Neural crest cell (in vitro differentiated cells): ENCODE data around the gene PIGN. TPM values are rescaled to one million over a fixed set of nuclear protein-coding genes. Genes with fewer than 3 reads are reported as not detected.

Experiments used
- DNase-seq: peaks from one replicate; pipeline ENCODE4 v3.0.0; 2021; ENCODE audit warnings: low read depth, mixed read lengths, low spot score
- H3K27ac Mint-ChIP-seq: one replicate; pipeline ENCODE4 v1.8.0; 2021; ENCODE audit warnings: mild to moderate bottlenecking, mixed read lengths; ENCODE audit not compliant: unreplicated experiment
- H3K27me3 Mint-ChIP-seq: 2 replicates; pipeline ENCODE4 v1.8.0; 2021; ENCODE audit warnings: low read depth, mild to moderate bottlenecking, mixed read lengths
- H3K36me3 Mint-ChIP-seq: 2 replicates; pipeline ENCODE4 v1.8.0; 2021; ENCODE audit warnings: low read depth, mild to moderate bottlenecking, mixed read lengths
- H3K4me1 Mint-ChIP-seq: 2 replicates; pipeline ENCODE4 v1.8.0; 2021; ENCODE audit warnings: mixed read lengths
- H3K4me3 Mint-ChIP-seq: one replicate; pipeline ENCODE4 v1.8.0; 2021; ENCODE audit warnings: mild to moderate bottlenecking, mixed read lengths
- H3K9me3 Mint-ChIP-seq: 2 replicates; pipeline ENCODE4 v1.8.0; 2021; ENCODE audit warnings: mixed read lengths
- CTCF ChIP-seq: fragments of 200-600 bp; sonication (generic); conservative IDR thresholded peaks from 2 replicates; pipeline ENCODE4 v1.5.0; 2021; ENCODE audit warnings: antibody characterized with exemption, mild to moderate bottlenecking
- total RNA-seq: library from RNA; stranded (reverse); gene quantifications from 2 replicates; pipeline ENCODE4 v1.2.1, GENCODE V29; 2021

The PIGN gene
- total RNA-seq, 1 donor from 2014 or later: 24.1 TPM

GRCh38 chr18:62151068-62151771 is 35.6 kb downstream of the PIGN start:
- H3K4me3 Mint-ChIP-seq: no peak overlapping the region
- DNase-seq: no peak
- H3K4me1 Mint-ChIP-seq: no peaks in the 10 kb centered on the region
- H3K27ac Mint-ChIP-seq: no peak overlapping the region
- H3K27me3 Mint-ChIP-seq: no peaks in the 10 kb centered on the region
- no peak for TF ChIP-seq CTCF
- peaks cover 2% of the 10 kb centered on the region for H3K36me3 Mint-ChIP-seq
- no peaks in the 10 kb centered on the region for H3K9me3 Mint-ChIP-seq

GRCh38 chr18:62144338-62144737 is 42.5 kb downstream of the PIGN start:
- DNase-seq: no peak
- Mint-ChIP-seq H3K27ac (no peak overlapping the region), H3K27me3 (no peaks in the 10 kb centered on the region), H3K4me3 (no peak overlapping the region), H3K4me1 (no peaks in the 10 kb centered on the region), H3K9me3 (no peaks in the 10 kb centered on the region), H3K36me3 (no peaks in the 10 kb centered on the region)
- no peak for TF ChIP-seq CTCF

GRCh38 chr18:62140259-62140658 is 46.6 kb downstream of the PIGN start:
- no peaks in the 10 kb centered on the region for H3K4me1 Mint-ChIP-seq
- H3K4me3 Mint-ChIP-seq: no peak overlapping the region
- H3K27me3 Mint-ChIP-seq: no peaks in the 10 kb centered on the region
- TF ChIP-seq CTCF: no peak
- H3K9me3 Mint-ChIP-seq: no peaks in the 10 kb centered on the region
- DNase-seq: no peak
- H3K36me3 Mint-ChIP-seq: no peaks in the 10 kb centered on the region
- H3K27ac Mint-ChIP-seq: no peak overlapping the region

- no peak overlapping the region for H3K4me3 Mint-ChIP-seq
Observed at GRCh38 chr18:62138461-62139235, 48.2 kb downstream of the PIGN start.

More at GRCh38 chr18:62138461-62139235, 48.2 kb downstream of the PIGN start:
- DNase-seq: no peak
- Mint-ChIP-seq H3K36me3 (no peaks in the 10 kb centered on the region), H3K27me3 (no peaks in the 10 kb centered on the region), H3K9me3 (no peaks in the 10 kb centered on the region), H3K27ac (no peak overlapping the region), H3K4me1 (no peaks in the 10 kb centered on the region)
- TF ChIP-seq CTCF: no peak
